GM23338 (cell line): Measurements from ENCODE around the gene TMEM151B. TPM values are rescaled to one million over a fixed set of nuclear protein-coding genes. Genes with fewer than 3 reads are reported as not detected.

Experiments used
- ATAC-seq: fragments of 200-7000 bp; cut with Tn5 transposase; 3 replicates; pipeline ENCODE4 v1.9.1; 2020
- DNase-seq: peaks from one replicate; pipeline ENCODE4 v3.0.0-alpha.2; 2015; ENCODE audit warnings: low spot score
- H2AFZ ChIP-seq: fragments of 200-600 bp; sonication (generic); 2 replicates; pipeline ENCODE4 v1.8.0; 2016; ENCODE audit warnings: antibody characterized with exemption, mild to moderate bottlenecking, moderate library complexity
- H3F3A ChIP-seq: fragments of 200-600 bp; sonication (generic); replicated peaks from 2 replicates; pipeline ENCODE4 v1.8.0; 2017; ENCODE audit warnings: antibody characterized with exemption, mixed run types, low read depth
- H3K27ac ChIP-seq: fragments of 200-600 bp; sonication (generic); 2 replicates; pipeline ENCODE4 v1.6.1; 2016; ENCODE audit warnings: low read depth
- H3K27me3 ChIP-seq: fragments of 200-600 bp; sonication (generic); 2 replicates; pipeline ENCODE4 v1.8.0; 2016; ENCODE audit warnings: mild to moderate bottlenecking, mixed run types, moderate library complexity; ENCODE audit not compliant: insufficient read depth
- H3K36me3 ChIP-seq: fragments of 200-600 bp; sonication (generic); 2 replicates; pipeline ENCODE4 v1.8.0; 2016; ENCODE audit warnings: mild to moderate bottlenecking; ENCODE audit not compliant: insufficient read depth
- H3K4me1 ChIP-seq: fragments of 200-600 bp; sonication (generic); 2 replicates; pipeline ENCODE4 v1.8.0; 2016; ENCODE audit warnings: mild to moderate bottlenecking, moderate library complexity; ENCODE audit not compliant: insufficient read depth
- H3K4me2 ChIP-seq: fragments of 200-600 bp; sonication (generic); 2 replicates; pipeline ENCODE4 v1.7.1; 2017; ENCODE audit warnings: mixed run types
- H3K4me3 ChIP-seq: fragments of 200-600 bp; sonication (generic); 2 replicates; pipeline ENCODE4 v1.6.1; 2016; ENCODE audit warnings: mixed run types
- H3K79me2 ChIP-seq: fragments of 200-600 bp; sonication (generic); replicated peaks from 2 replicates; pipeline ENCODE4 v1.8.0; 2017; ENCODE audit warnings: mild to moderate bottlenecking; ENCODE audit not compliant: insufficient read depth
- H3K9me2 ChIP-seq: fragments of 200-600 bp; sonication (generic); 2 replicates; pipeline ENCODE4 v1.8.0; 2017; ENCODE audit not compliant: insufficient read depth
- H4K20me1 ChIP-seq: fragments of 200-600 bp; sonication (generic); replicated peaks from 2 replicates; pipeline ENCODE4 v1.8.0; 2017; ENCODE audit warnings: mild to moderate bottlenecking; ENCODE audit not compliant: insufficient read depth
- H3K27ac Mint-ChIP-seq: 2 replicates; pipeline ENCODE4 v1.8.0; 2020; ENCODE audit warnings: inconsistent platforms, mild to moderate bottlenecking, moderate library complexity, mixed read lengths
- H3K27me3 Mint-ChIP-seq: 3 replicates; pipeline ENCODE4 v1.8.0; 2022; ENCODE audit warnings: low read depth, mild to moderate bottlenecking, moderate library complexity, mixed read lengths, inconsistent platforms; ENCODE audit not compliant: insufficient read depth, poor library complexity
- H3K36me3 Mint-ChIP-seq: 3 replicates; pipeline ENCODE4 v1.8.0; 2021; ENCODE audit warnings: low read depth, mild to moderate bottlenecking, inconsistent platforms, moderate library complexity, mixed read lengths
- H3K4me1 Mint-ChIP-seq: 3 replicates; pipeline ENCODE4 v1.8.0; 2020; ENCODE audit warnings: mild to moderate bottlenecking, inconsistent platforms, mixed read lengths
- H3K4me3 Mint-ChIP-seq: 3 replicates; pipeline ENCODE4 v1.8.0; 2021; ENCODE audit warnings: moderate library complexity, mild to moderate bottlenecking, inconsistent platforms, mixed read lengths
- H3K9me3 Mint-ChIP-seq: 3 replicates; pipeline ENCODE4 v1.8.0; 2020; ENCODE audit warnings: moderate library complexity, mild to moderate bottlenecking, inconsistent platforms, mixed read lengths
- CREB1 ChIP-seq: fragments of 250-450 bp; sonication (Bioruptor Pico); IDR thresholded peaks from 2 replicates; pipeline ENCODE4 v1.5.0; 2020; ENCODE audit warnings: low read depth, mild to moderate bottlenecking, moderate library complexity
- EZH2 ChIP-seq: fragments of 200-600 bp; sonication (generic); IDR thresholded peaks from one replicate; pipeline ENCODE4 v1.8.0; 2017; ENCODE audit warnings: antibody characterized with exemption, mild to moderate bottlenecking, low read depth; ENCODE audit not compliant: unreplicated experiment
- EZH2phosphoT487 ChIP-seq: fragments of 200-600 bp; sonication (generic); IDR thresholded peaks from one replicate; pipeline ENCODE4 v1.8.1; 2018; ENCODE audit warnings: antibody characterized with exemption; ENCODE audit not compliant: unreplicated experiment
- JUNB ChIP-seq: IDR thresholded peaks from one replicate; pipeline ENCODE4 v1.6.1; 2016; ENCODE audit warnings: antibody characterized with exemption; ENCODE audit not compliant: unreplicated experiment
- NANOG ChIP-seq: IDR thresholded peaks from 2 replicates; pipeline ENCODE4 v1.6.1; 2016; ENCODE audit warnings: antibody characterized with exemption, borderline replicate concordance
- POLR2AphosphoS5 ChIP-seq: IDR thresholded peaks from 2 replicates; pipeline ENCODE4 v1.6.1; 2016; ENCODE audit warnings: antibody characterized with exemption, low read depth
- STAT1 ChIP-seq: IDR thresholded peaks from one replicate; pipeline ENCODE4 v1.6.1; 2016; ENCODE audit warnings: antibody characterized with exemption; ENCODE audit not compliant: unreplicated experiment
- ZNF114 ChIP-seq: fragments of 250-450 bp; sonication (Bioruptor Pico); IDR thresholded peaks from 2 replicates; pipeline ENCODE4 v1.5.0; 2020; ENCODE audit warnings: mild to moderate bottlenecking, moderate library complexity
- ZNF331 ChIP-seq: fragments of 250-450 bp; sonication (Bioruptor Pico); IDR thresholded peaks from 2 replicates; pipeline ENCODE4 v1.5.0; 2020; ENCODE audit warnings: low read depth, mild to moderate bottlenecking, moderate library complexity
- polyA plus RNA-seq: library from polyadenylated mRNA; unstranded; fragments of >200 nt; fragmentation: Nextera tagmentation; extraction: Ambion mirVana; gene quantifications from 2 replicates; pipeline ENCODE4 v1.2.1, GENCODE V29; 2016
- total RNA-seq: library from RNA; depleted of rRNA; stranded (reverse); fragments of >200 nt; shearing (Covaris generic); gene quantifications from 2 replicates; pipeline ENCODE4 v1.2.3, GENCODE V29; 2014
- TF ChIP-seq, protein P1 (sequence below): fragments of 250-450 bp; sonication (Bioruptor Pico); IDR thresholded peaks from 2 replicates; pipeline ENCODE4 v1.5.0; 2020; ENCODE audit warnings: mild to moderate bottlenecking, moderate library complexity
- TF ChIP-seq, protein P2 (sequence below): IDR thresholded peaks from 2 replicates; pipeline ENCODE4 v1.6.1; 2016; ENCODE audit warnings: antibody characterized with exemption
- TF ChIP-seq, protein P3 (sequence below): IDR thresholded peaks from one replicate; pipeline ENCODE4 v1.6.1; 2018; ENCODE audit warnings: antibody characterized with exemption; ENCODE audit not compliant: unreplicated experiment
- TF ChIP-seq, protein P4 (sequence below), 2 experiments: fragments of 200-600 bp in 1 of 2; sonication (generic) in 1 of 2; conservative IDR thresholded peaks; 2 replicates each; pipeline versions ENCODE4 v1.5.1 to v1.6.1; 2016 to 2017; ENCODE audit warnings: antibody characterized with exemption in 2 of 2, low read depth in 2 of 2, mild to moderate bottlenecking in 2 of 2, moderate library complexity in 1 of 2

TMEM151B gene
- total and polyA plus RNA-seq, 2 experiments from 2014 or later: 0.91 to 14.6 TPM

DNA sequence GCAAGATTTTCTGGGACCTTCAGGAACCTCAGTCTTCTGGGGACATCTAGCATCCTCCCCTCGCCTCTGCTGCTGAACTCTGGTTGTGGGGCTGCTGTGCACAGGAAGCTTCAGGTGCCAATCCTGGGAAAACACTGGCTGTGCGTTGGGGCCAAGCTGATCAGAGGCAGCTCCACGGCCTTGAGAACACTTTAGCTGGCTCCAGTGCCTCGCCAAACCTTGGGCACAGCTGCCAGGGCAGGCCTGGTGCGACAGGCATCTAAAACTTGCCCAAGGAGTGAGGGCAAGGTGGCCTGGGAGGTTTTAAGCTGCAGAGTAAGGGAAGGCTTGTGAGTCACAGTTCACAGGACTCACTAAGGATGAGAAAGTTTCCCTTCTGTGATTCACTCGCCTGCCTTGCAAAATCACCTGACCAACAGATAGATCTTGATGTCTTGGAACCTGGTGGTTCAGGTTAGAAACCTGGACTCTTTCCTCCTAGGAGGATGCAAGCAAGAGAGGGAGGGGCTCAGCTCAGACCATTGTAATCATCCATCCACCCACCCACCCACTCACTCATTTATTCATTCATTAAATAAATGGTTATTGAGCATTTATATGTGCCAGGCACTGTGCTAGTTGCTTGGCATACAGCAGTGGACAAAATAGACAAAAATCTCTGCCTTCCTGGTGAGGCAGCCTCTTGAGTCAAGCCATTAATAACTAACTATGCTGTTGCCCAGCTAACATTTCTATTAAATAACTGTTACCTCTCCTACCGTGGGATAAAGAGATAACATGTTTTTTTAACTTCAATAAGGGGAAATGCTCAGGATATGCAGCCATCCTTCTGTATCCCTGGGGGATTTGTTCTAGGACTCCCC is 69.7 kb downstream of the TMEM151B start:
- Histone ChIP-seq H2AFZ (no peak overlapping the region), H3K9me2 (no peaks in the 10 kb centered on the region), H3K27ac (no peak overlapping the region), H3K4me2 (no peak overlapping the region), H3K4me1 (peaks cover 18% of the 10 kb centered on the region; the same call in 1 of the 2 replicates), H3F3A (no peaks in the 10 kb centered on the region), H3K79me2 (no peaks in the 10 kb centered on the region), H4K20me1 (no peaks in the 10 kb centered on the region), H3K36me3 (no peaks in the 10 kb centered on the region), H3K27me3 (peaks cover 23% of the 10 kb centered on the region), H3K4me3 (no peak overlapping the region)
- Mint-ChIP-seq H3K4me3 (no peak overlapping the region), H3K9me3 (no peaks in the 10 kb centered on the region), H3K27ac (no peak overlapping the region), H3K27me3 (peaks cover 10% of the 10 kb centered on the region), H3K4me1 (peaks cover 25% of the 10 kb centered on the region), H3K36me3 (no peaks in the 10 kb centered on the region)
- DNase-seq (no peak), ATAC-seq (no peak)
- TF ChIP-seq, protein P1, sequence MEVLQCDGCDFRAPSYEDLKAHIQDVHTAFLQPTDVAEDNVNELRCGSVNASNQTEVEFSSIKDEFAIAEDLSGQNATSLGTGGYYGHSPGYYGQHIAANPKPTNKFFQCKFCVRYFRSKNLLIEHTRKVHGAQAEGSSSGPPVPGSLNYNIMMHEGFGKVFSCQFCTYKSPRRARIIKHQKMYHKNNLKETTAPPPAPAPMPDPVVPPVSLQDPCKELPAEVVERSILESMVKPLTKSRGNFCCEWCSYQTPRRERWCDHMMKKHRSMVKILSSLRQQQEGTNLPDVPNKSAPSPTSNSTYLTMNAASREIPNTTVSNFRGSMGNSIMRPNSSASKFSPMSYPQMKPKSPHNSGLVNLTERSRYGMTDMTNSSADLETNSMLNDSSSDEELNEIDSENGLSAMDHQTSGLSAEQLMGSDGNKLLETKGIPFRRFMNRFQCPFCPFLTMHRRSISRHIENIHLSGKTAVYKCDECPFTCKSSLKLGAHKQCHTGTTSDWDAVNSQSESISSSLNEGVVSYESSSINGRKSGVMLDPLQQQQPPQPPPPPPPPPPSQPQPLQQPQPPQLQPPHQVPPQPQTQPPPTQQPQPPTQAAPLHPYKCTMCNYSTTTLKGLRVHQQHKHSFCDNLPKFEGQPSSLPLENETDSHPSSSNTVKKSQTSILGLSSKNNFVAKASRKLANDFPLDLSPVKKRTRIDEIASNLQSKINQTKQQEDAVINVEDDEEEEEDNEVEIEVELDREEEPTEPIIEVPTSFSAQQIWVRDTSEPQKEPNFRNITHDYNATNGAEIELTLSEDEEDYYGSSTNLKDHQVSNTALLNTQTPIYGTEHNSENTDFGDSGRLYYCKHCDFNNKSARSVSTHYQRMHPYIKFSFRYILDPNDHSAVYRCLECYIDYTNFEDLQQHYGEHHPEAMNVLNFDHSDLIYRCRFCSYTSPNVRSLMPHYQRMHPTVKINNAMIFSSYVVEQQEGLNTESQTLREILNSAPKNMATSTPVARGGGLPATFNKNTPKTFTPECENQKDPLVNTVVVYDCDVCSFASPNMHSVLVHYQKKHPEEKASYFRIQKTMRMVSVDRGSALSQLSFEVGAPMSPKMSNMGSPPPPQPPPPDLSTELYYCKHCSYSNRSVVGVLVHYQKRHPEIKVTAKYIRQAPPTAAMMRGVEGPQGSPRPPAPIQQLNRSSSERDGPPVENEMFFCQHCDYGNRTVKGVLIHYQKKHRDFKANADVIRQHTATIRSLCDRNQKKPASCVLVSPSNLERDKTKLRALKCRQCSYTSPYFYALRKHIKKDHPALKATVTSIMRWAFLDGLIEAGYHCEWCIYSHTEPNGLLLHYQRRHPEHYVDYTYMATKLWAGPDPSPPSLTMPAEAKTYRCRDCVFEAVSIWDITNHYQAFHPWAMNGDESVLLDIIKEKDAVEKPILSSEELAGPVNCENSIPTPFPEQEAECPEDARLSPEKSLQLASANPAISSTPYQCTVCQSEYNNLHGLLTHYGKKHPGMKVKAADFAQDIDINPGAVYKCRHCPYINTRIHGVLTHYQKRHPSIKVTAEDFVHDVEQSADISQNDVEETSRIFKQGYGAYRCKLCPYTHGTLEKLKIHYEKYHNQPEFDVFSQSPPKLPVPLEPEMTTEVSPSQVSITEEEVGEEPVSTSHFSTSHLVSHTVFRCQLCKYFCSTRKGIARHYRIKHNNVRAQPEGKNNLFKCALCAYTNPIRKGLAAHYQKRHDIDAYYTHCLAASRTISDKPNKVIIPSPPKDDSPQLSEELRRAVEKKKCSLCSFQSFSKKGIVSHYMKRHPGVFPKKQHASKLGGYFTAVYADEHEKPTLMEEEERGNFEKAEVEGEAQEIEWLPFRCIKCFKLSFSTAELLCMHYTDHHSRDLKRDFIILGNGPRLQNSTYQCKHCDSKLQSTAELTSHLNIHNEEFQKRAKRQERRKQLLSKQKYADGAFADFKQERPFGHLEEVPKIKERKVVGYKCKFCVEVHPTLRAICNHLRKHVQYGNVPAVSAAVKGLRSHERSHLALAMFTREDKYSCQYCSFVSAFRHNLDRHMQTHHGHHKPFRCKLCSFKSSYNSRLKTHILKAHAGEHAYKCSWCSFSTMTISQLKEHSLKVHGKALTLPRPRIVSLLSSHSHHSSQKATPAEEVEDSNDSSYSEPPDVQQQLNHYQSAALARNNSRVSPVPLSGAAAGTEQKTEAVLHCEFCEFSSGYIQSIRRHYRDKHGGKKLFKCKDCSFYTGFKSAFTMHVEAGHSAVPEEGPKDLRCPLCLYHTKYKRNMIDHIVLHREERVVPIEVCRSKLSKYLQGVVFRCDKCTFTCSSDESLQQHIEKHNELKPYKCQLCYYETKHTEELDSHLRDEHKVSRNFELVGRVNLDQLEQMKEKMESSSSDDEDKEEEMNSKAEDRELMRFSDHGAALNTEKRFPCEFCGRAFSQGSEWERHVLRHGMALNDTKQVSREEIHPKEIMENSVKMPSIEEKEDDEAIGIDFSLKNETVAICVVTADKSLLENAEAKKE (CRISPR knock-in tag): no peak
- TF ChIP-seq EZH2phosphoT487: no peak
- TF ChIP-seq, protein P2, sequence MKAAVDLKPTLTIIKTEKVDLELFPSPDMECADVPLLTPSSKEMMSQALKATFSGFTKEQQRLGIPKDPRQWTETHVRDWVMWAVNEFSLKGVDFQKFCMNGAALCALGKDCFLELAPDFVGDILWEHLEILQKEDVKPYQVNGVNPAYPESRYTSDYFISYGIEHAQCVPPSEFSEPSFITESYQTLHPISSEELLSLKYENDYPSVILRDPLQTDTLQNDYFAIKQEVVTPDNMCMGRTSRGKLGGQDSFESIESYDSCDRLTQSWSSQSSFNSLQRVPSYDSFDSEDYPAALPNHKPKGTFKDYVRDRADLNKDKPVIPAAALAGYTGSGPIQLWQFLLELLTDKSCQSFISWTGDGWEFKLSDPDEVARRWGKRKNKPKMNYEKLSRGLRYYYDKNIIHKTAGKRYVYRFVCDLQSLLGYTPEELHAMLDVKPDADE: no peak
- TF ChIP-seq, protein P3, sequence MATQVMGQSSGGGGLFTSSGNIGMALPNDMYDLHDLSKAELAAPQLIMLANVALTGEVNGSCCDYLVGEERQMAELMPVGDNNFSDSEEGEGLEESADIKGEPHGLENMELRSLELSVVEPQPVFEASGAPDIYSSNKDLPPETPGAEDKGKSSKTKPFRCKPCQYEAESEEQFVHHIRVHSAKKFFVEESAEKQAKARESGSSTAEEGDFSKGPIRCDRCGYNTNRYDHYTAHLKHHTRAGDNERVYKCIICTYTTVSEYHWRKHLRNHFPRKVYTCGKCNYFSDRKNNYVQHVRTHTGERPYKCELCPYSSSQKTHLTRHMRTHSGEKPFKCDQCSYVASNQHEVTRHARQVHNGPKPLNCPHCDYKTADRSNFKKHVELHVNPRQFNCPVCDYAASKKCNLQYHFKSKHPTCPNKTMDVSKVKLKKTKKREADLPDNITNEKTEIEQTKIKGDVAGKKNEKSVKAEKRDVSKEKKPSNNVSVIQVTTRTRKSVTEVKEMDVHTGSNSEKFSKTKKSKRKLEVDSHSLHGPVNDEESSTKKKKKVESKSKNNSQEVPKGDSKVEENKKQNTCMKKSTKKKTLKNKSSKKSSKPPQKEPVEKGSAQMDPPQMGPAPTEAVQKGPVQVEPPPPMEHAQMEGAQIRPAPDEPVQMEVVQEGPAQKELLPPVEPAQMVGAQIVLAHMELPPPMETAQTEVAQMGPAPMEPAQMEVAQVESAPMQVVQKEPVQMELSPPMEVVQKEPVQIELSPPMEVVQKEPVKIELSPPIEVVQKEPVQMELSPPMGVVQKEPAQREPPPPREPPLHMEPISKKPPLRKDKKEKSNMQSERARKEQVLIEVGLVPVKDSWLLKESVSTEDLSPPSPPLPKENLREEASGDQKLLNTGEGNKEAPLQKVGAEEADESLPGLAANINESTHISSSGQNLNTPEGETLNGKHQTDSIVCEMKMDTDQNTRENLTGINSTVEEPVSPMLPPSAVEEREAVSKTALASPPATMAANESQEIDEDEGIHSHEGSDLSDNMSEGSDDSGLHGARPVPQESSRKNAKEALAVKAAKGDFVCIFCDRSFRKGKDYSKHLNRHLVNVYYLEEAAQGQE: no peak
- no peak for TF ChIP-seq JUNB
- no peak for TF ChIP-seq CREB1 (CRISPR knock-in tag)
- no peak for TF ChIP-seq EZH2
- no peak for TF ChIP-seq STAT1
- no peak for TF ChIP-seq NANOG
- TF ChIP-seq, protein P4, sequence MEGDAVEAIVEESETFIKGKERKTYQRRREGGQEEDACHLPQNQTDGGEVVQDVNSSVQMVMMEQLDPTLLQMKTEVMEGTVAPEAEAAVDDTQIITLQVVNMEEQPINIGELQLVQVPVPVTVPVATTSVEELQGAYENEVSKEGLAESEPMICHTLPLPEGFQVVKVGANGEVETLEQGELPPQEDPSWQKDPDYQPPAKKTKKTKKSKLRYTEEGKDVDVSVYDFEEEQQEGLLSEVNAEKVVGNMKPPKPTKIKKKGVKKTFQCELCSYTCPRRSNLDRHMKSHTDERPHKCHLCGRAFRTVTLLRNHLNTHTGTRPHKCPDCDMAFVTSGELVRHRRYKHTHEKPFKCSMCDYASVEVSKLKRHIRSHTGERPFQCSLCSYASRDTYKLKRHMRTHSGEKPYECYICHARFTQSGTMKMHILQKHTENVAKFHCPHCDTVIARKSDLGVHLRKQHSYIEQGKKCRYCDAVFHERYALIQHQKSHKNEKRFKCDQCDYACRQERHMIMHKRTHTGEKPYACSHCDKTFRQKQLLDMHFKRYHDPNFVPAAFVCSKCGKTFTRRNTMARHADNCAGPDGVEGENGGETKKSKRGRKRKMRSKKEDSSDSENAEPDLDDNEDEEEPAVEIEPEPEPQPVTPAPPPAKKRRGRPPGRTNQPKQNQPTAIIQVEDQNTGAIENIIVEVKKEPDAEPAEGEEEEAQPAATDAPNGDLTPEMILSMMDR (conservative IDR thresholded peaks at IDR 0.05; ENCODE audit: low read depth in 2 of 2): no peak
- TF ChIP-seq POLR2AphosphoS5: no peak
- TF ChIP-seq ZNF114 (CRISPR knock-in tag): no peak
- no peak for TF ChIP-seq ZNF331 (CRISPR knock-in tag)
